Thyroid gland (tissue), 4 donors: Measurements from ENCODE around the gene PLD1.

ENCODE experiments used
- POLR2A ChIP-seq, 2 donors: fragments of 450-650 bp; IDR thresholded peaks; one replicate each; pipeline ENCODE4 v1.6.1; 2017; ENCODE audit warnings: antibody characterized with exemption in 2 of 2, mild to moderate bottlenecking in 2 of 2, moderate library complexity in 1 of 2
- TF ChIP-seq, protein P1 (sequence below), 6 experiments: fragments of 200-600 bp in 3 of 6; fragments of 450-650 bp in 3 of 6; sonication (generic) in 3 of 6; IDR thresholded peaks; one replicate each; pipeline ENCODE4 v1.5.1; 2016 to 2019; ENCODE audit warnings: antibody characterized with exemption in 6 of 6, mild to moderate bottlenecking in 2 of 6, inconsistent platforms in 1 of 6, moderate library complexity in 1 of 6

- TF ChIP-seq POLR2A (IDR thresholded peaks at IDR 0.05), result no peak
- TF ChIP-seq, protein P1, sequence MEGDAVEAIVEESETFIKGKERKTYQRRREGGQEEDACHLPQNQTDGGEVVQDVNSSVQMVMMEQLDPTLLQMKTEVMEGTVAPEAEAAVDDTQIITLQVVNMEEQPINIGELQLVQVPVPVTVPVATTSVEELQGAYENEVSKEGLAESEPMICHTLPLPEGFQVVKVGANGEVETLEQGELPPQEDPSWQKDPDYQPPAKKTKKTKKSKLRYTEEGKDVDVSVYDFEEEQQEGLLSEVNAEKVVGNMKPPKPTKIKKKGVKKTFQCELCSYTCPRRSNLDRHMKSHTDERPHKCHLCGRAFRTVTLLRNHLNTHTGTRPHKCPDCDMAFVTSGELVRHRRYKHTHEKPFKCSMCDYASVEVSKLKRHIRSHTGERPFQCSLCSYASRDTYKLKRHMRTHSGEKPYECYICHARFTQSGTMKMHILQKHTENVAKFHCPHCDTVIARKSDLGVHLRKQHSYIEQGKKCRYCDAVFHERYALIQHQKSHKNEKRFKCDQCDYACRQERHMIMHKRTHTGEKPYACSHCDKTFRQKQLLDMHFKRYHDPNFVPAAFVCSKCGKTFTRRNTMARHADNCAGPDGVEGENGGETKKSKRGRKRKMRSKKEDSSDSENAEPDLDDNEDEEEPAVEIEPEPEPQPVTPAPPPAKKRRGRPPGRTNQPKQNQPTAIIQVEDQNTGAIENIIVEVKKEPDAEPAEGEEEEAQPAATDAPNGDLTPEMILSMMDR (IDR thresholded peaks at IDR 0.05), result no peak
Measured at GRCh38 chr3:171600030-171600429, 210.3 kb downstream of the PLD1 start.
